ENCODE data around the gene AKT3.

DNA sequence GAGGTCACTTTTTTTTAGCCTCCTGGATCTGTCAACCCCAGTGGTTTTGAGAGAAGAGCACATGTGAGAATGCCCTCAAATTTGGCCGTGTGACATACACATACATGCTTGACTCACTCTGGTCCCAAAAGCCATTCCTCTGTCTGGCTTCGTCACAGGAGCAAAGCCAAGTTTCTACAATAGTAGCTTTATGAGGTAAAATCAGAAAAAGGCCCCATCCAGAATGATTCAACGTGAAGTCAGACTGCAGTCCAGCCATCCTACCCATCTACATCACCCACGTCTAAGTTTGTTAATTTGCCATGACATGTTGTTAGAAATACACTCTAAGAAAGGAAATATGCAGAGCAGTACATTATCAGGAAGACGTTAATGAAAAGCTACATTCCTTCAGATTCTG is 349.0 kb downstream of the AKT3 start:
- TF ChIP-seq, protein P1, sequence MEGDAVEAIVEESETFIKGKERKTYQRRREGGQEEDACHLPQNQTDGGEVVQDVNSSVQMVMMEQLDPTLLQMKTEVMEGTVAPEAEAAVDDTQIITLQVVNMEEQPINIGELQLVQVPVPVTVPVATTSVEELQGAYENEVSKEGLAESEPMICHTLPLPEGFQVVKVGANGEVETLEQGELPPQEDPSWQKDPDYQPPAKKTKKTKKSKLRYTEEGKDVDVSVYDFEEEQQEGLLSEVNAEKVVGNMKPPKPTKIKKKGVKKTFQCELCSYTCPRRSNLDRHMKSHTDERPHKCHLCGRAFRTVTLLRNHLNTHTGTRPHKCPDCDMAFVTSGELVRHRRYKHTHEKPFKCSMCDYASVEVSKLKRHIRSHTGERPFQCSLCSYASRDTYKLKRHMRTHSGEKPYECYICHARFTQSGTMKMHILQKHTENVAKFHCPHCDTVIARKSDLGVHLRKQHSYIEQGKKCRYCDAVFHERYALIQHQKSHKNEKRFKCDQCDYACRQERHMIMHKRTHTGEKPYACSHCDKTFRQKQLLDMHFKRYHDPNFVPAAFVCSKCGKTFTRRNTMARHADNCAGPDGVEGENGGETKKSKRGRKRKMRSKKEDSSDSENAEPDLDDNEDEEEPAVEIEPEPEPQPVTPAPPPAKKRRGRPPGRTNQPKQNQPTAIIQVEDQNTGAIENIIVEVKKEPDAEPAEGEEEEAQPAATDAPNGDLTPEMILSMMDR (conservative IDR thresholded peaks at IDR 0.05): no peak
- no peak for TF ChIP-seq ZFX (IDR thresholded peaks at IDR 0.05)

Data from C4-2B (cell line).